ENCODE measurements around the gene ZFAND4. TPM values are rescaled to one million over a fixed set of nuclear protein-coding genes. Genes with fewer than 3 reads are reported as not detected.
A peak's percentile ranks its signal among the peaks of the same experiment; 100 is the strongest.

Gene ZFAND4
- total RNA-seq, 2 experiments from 2014 or later: 30.4 to 34.5 TPM

DNA sequence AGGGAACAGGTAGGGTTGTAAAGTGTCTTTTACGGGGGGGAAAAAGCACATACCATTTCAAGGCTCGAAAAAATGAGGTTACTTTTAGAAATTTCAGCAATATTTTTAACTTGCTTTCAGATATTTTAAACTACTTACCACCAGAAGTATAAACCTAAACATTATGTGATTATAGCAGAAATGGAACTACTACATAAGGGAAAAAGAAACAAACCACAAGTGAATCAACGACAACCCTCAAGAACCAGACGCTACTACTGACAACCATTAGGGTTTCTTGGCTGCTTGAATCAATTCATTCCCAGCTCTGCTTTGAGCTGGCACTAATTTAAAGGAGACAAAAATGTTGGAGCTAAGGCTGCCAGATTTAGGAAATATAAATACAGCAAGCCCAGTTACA, 80.1 kb downstream of the ZFAND4 start:
- peak overlapping the region; percentile 21 for H3K27ac Mint-ChIP-seq
- Histone ChIP-seq H3K4me1 (ENCODE audit: insufficient read depth, low read length) (peaks cover 12% of the 10 kb centered on the region), H3K4me3 (ENCODE audit: low read length) (no peak overlapping the region), H3K27me3 (ENCODE audit: control insufficient read depth in 1 of 2, insufficient read depth in 2 of 2, low read length in 2 of 2) (no peaks in the 10 kb centered on the region), H3K9me3 (ENCODE audit: control insufficient read depth in 1 of 2, insufficient read depth in 1 of 2, low read length in 2 of 2) (no peaks in the 10 kb centered on the region), H3K27ac (ENCODE audit: low read depth in 1 of 2, low read length in 2 of 2) (no peak overlapping the region), H3K36me3 (ENCODE audit: insufficient read depth, low read length) (peaks cover 7% of the 10 kb centered on the region)
- no peaks in the 10 kb centered on the region for H3K27me3 Mint-ChIP-seq
- H3K36me3 Mint-ChIP-seq (ENCODE audit: low read depth): peaks cover 45% of the 10 kb centered on the region
- peaks cover 46% of the 10 kb centered on the region for H3K4me1 Mint-ChIP-seq (ENCODE audit: low read depth)
- peak in 3 of 14 experiments; percentile 19 to 36 (median 23) for DNase-seq
- ChIA-PET CTCF (no interaction called here), POLR2A (interaction anchor here (3.8 kb wide), 1 partner anchor 12 kb away, joined by 48 read pairs; no protein-coding TSS in a partner anchor)
- TF ChIP-seq, protein P1, sequence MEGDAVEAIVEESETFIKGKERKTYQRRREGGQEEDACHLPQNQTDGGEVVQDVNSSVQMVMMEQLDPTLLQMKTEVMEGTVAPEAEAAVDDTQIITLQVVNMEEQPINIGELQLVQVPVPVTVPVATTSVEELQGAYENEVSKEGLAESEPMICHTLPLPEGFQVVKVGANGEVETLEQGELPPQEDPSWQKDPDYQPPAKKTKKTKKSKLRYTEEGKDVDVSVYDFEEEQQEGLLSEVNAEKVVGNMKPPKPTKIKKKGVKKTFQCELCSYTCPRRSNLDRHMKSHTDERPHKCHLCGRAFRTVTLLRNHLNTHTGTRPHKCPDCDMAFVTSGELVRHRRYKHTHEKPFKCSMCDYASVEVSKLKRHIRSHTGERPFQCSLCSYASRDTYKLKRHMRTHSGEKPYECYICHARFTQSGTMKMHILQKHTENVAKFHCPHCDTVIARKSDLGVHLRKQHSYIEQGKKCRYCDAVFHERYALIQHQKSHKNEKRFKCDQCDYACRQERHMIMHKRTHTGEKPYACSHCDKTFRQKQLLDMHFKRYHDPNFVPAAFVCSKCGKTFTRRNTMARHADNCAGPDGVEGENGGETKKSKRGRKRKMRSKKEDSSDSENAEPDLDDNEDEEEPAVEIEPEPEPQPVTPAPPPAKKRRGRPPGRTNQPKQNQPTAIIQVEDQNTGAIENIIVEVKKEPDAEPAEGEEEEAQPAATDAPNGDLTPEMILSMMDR (IDR thresholded peaks at IDR 0.05): no peak
- intact Hi-C loops (cut with DNase I, micrococcal nuclease): no loop called here
- H3K9me3 Mint-ChIP-seq: peaks cover 2% of the 10 kb centered on the region
- peak overlapping the region; percentile 79 for H3K4me3 Mint-ChIP-seq
- no peak for ATAC-seq (ENCODE audit: poor library complexity)

GRCh38 chr10:45591280-45591679, 81.3 kb downstream of the ZFAND4 start:
- intact Hi-C loops (cut with DNase I, micrococcal nuclease): no loop called here
- TF ChIP-seq, protein P1 (IDR thresholded peaks at IDR 0.05): no peak
- Mint-ChIP-seq H3K27ac (no peak overlapping the region), H3K27me3 (no peaks in the 10 kb centered on the region), H3K4me1 (ENCODE audit: low read depth) (peaks cover 46% of the 10 kb centered on the region), H3K4me3 (peak overlapping the region; percentile 16), H3K36me3 (ENCODE audit: low read depth) (peaks cover 54% of the 10 kb centered on the region), H3K9me3 (peaks cover 5% of the 10 kb centered on the region)
- CTCF ChIA-PET: interaction anchor here (1.2 kb wide), 1 partner anchor 127 kb away, joined by 3 read pairs; no protein-coding TSS in a partner anchor
- Histone ChIP-seq H3K27ac (ENCODE audit: low read depth in 1 of 2, low read length in 2 of 2) (no peak overlapping the region), H3K27me3 (ENCODE audit: control insufficient read depth in 1 of 2, insufficient read depth in 2 of 2, low read length in 2 of 2) (no peaks in the 10 kb centered on the region), H3K36me3 (ENCODE audit: insufficient read depth, low read length) (peaks cover 7% of the 10 kb centered on the region), H3K4me3 (ENCODE audit: low read length) (no peak overlapping the region), H3K4me1 (ENCODE audit: insufficient read depth, low read length) (peaks cover 12% of the 10 kb centered on the region), H3K9me3 (ENCODE audit: control insufficient read depth in 1 of 2, insufficient read depth in 1 of 2, low read length in 2 of 2) (no peaks in the 10 kb centered on the region)
- ATAC-seq (ENCODE audit: poor library complexity): no peak
- DNase-seq: no peak
- POLR2A ChIA-PET: no interaction called here

DNA sequence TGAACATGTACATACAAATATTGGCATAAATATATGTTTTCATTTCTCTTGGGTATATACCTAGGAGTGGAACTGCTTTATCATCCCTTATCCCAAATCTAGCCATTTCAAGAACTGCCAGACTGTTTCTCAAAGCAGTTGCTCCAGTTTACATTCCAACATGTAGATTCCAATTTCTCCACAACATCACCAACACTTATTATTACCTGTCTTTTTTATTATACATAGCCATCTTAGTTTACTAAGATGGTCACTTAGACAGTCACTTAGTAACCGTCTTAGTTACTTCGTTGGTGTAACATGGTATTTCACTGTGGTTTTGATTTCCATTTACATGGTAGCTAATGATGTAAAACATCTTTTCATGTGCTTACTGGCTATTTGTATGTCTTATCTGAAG, 82.7 kb downstream of the ZFAND4 start:
- no peaks in the 10 kb centered on the region for H3K9me3 ChIP-seq (ENCODE audit: control insufficient read depth in 1 of 2, insufficient read depth in 1 of 2, low read length in 2 of 2)
- H3K4me3 ChIP-seq (ENCODE audit: low read length): no peak overlapping the region
- H3K27me3 ChIP-seq (ENCODE audit: control insufficient read depth in 1 of 2, insufficient read depth in 2 of 2, low read length in 2 of 2): no peaks in the 10 kb centered on the region
- TF ChIP-seq, protein P1 (IDR thresholded peaks at IDR 0.05): no peak
- ATAC-seq (ENCODE audit: poor library complexity) (no peak), DNase-seq (no peak)
- no peak overlapping the region for H3K27ac Mint-ChIP-seq
- ChIA-PET POLR2A (interaction anchor here (0.7 to 1.4 kb wide), 2 partner anchors 9 to 82 kb away, joined by 3 to 4 read pairs; no protein-coding TSS in a partner anchor), CTCF (no interaction called here)
- H3K9me3 Mint-ChIP-seq: peaks cover 5% of the 10 kb centered on the region
- intact Hi-C loops (cut with DNase I, micrococcal nuclease): loop anchor here in 1 of 2 experiments (10.0 kb wide), 1 partner anchor 115 kb away; no protein-coding TSS in a partner anchor
- no peak overlapping the region for H3K27ac ChIP-seq (ENCODE audit: low read depth in 1 of 2, low read length in 2 of 2)
- peaks cover 49% of the 10 kb centered on the region for H3K4me1 Mint-ChIP-seq (ENCODE audit: low read depth)
- H3K27me3 Mint-ChIP-seq: no peaks in the 10 kb centered on the region
- peaks cover 7% of the 10 kb centered on the region for H3K36me3 ChIP-seq (ENCODE audit: insufficient read depth, low read length)
- peak overlapping the region; percentile 22 for H3K4me3 Mint-ChIP-seq
- peaks cover 65% of the 10 kb centered on the region for H3K36me3 Mint-ChIP-seq (ENCODE audit: low read depth)
- H3K4me1 ChIP-seq (ENCODE audit: insufficient read depth, low read length): peaks cover 8% of the 10 kb centered on the region

Data from CD4-positive, alpha-beta T cell (primary cell).